ENCODE results near the gene PSENEN. TPM values are rescaled to one million over a fixed set of nuclear protein-coding genes. Genes with fewer than 3 reads are reported as not detected.

The PSENEN gene
- total RNA-seq, 1 experiment from 2014 or later = 69.7 TPM

DNA sequence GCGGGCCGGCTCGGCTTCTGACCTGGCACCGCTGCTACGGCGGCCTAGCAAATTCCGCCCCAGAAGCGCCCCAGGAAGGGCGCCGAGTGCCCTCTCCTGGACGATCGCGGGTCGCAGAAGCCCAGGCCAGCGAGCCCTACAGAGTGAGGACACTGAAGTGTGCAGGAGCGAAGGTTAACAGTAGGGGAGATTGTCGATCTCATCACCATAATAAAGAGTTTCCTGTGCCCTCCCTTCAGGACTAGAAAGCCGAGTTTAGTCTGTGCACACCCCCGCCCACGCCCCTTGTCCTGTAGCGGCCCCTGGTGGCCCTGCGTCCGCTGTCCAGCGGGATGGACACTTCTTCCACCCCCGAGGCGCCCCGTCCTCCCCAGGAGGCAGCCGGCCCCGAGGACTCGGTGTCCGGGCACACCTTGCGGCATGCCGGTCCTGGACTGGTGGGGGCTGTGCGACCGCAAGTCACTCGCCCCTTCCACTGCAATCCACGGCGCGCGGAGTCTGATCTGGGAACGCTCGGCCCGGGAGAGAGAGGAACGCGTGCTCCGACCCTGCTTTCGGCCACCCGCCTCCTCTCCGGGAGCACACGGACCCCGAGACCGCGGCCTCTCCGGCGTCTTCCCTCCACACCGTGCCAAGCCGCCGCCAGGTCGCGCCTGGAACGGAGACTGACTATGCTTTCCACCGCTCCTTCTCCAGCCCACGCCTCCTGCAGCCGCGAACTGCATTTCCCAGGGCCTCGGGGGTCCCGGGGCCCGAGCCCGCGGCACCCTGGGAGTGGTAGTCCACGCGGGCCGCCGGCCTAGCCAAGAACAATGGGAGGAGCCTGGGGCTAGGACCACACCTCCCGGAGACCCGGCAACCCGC lies 28.4 kb upstream of the PSENEN start:
- H4K5ac ChIP-seq (ENCODE audit: insufficient read length, low read depth, low read length) = no peak overlapping the region
- peaks cover 11% of the 10 kb centered on the region; the same call in 1 of the 2 replicates for H3K79me2 ChIP-seq (ENCODE audit: insufficient read depth, low read length)
- H3K27ac Mint-ChIP-seq = peak overlapping the region; percentile 91 to 99 (median 95)
- TF ChIP-seq, protein P1, sequence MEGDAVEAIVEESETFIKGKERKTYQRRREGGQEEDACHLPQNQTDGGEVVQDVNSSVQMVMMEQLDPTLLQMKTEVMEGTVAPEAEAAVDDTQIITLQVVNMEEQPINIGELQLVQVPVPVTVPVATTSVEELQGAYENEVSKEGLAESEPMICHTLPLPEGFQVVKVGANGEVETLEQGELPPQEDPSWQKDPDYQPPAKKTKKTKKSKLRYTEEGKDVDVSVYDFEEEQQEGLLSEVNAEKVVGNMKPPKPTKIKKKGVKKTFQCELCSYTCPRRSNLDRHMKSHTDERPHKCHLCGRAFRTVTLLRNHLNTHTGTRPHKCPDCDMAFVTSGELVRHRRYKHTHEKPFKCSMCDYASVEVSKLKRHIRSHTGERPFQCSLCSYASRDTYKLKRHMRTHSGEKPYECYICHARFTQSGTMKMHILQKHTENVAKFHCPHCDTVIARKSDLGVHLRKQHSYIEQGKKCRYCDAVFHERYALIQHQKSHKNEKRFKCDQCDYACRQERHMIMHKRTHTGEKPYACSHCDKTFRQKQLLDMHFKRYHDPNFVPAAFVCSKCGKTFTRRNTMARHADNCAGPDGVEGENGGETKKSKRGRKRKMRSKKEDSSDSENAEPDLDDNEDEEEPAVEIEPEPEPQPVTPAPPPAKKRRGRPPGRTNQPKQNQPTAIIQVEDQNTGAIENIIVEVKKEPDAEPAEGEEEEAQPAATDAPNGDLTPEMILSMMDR (conservative IDR thresholded peaks at IDR 0.05) = peak; percentile 93
- no CpG with 5 or more reads among the region's 77 CpGs for WGBS (ENCODE audit: extremely low coverage, insufficient read length, low lambda C conversion rate)
- H2AFZ ChIP-seq (ENCODE audit: low read length) = no peak overlapping the region
- peak; percentile 95 for DNase-seq
- H4K8ac ChIP-seq (replicated peaks; ENCODE audit: insufficient read length, low read depth, low read length) = no peak overlapping the region
- no peak overlapping the region for H2BK120ac ChIP-seq (ENCODE audit: low read depth, low read length, poor library complexity, severe bottlenecking)
- H4K91ac ChIP-seq (ENCODE audit: insufficient read length, low read depth, low read length) = no peak overlapping the region
- no peak overlapping the region for H3K23ac ChIP-seq (ENCODE audit: insufficient read length, low read depth, low read length)
- no peak overlapping the region for H2BK12ac ChIP-seq (ENCODE audit: insufficient read length, low read depth, low read length)
- H3K79me1 ChIP-seq (ENCODE audit: insufficient read depth, low read depth, low read length, poor library complexity, severe bottlenecking) = no peaks in the 10 kb centered on the region
- peak overlapping the region; percentile 80 for H3K4me2 ChIP-seq (ENCODE audit: insufficient read depth, insufficient read length, low read length)
- no peak overlapping the region for H2BK15ac ChIP-seq (ENCODE audit: low read depth, low read length)
- peak overlapping the region; percentile 67; the same call in 1 of the 2 replicates for H3K14ac ChIP-seq (ENCODE audit: insufficient read depth, low read length)
- H3K27me3 ChIP-seq (ENCODE audit: insufficient read depth, low read length) = no peaks in the 10 kb centered on the region
- no peak overlapping the region for H3K4ac ChIP-seq (ENCODE audit: low read depth, low read length)
- no peak overlapping the region for H3K56ac ChIP-seq (ENCODE audit: insufficient read length, low read depth, low read length)
- H3K4me3 Mint-ChIP-seq = peak overlapping the region; percentile 86 to 90
- peaks cover 41 to 43% of the 10 kb centered on the region in 2 experiments for H3K4me1 Mint-ChIP-seq
- H2AK5ac ChIP-seq (ENCODE audit: insufficient read length, low read length) = no peak overlapping the region
- H3K9me3 Mint-ChIP-seq = no peaks in the 10 kb centered on the region; a peak in 1 of 5 replicates
- H3T11ph ChIP-seq (ENCODE audit: low read length) = no peak overlapping the region
- H3K23me2 ChIP-seq (ENCODE audit: insufficient read length, low read depth, low read length, poor library complexity, severe bottlenecking) = peaks cover 18% of the 10 kb centered on the region
- H3K18ac ChIP-seq (ENCODE audit: insufficient read length, low read depth, low read length) = peak overlapping the region; percentile 83
- peak overlapping the region; percentile 52 for H3K9ac ChIP-seq (ENCODE audit: extremely low read depth, insufficient read length, low read length)
- H3K9me3 ChIP-seq (ENCODE audit: control insufficient read depth, low read depth, low read length) = no peaks in the 10 kb centered on the region
- H3K27ac ChIP-seq (ENCODE audit: insufficient read length, low read depth, low read length) = peak overlapping the region; percentile 15
- H3K36me3 Mint-ChIP-seq (ENCODE audit: insufficient read depth in 1 of 3, low read depth in 3 of 3) = peaks cover 11 to 27% (median 18%) of the 10 kb centered on the region in 3 experiments; a peak in 6 of 7 replicates
- H4K20me1 ChIP-seq (ENCODE audit: control insufficient read depth, insufficient read depth, insufficient read length) = peaks cover 6% of the 10 kb centered on the region
- peaks cover 7% of the 10 kb centered on the region; the same call in 1 of the 2 replicates for H3K4me1 ChIP-seq (ENCODE audit: insufficient read depth, low read length)
- H2BK5ac ChIP-seq (ENCODE audit: insufficient read length, low read length) = no peak overlapping the region
- H2BK20ac ChIP-seq (ENCODE audit: low read depth, low read length, poor library complexity, severe bottlenecking) = no peak overlapping the region
- H3K27me3 Mint-ChIP-seq (ENCODE audit: low read depth) = no peaks in the 10 kb centered on the region
